Muscle of arm (tissue), 12 donors: Measurements from ENCODE around the gene DLGAP1. TPM values are rescaled to one million over a fixed set of nuclear protein-coding genes. Genes with fewer than 3 reads are reported as not detected.
"Not testable (repeated sequence)": the region's sequence is repeated elsewhere in the genome, so short reads cannot be mapped to it uniquely, and the experiment has no call there.

Source experiments
- DNase-seq: peaks from one replicate; pipeline ENCODE4 v3.0.0-alpha.2; 2013
- polyA plus RNA-seq, 12 donors: library from polyadenylated mRNA; unstranded; fragments of 120-200 nt; gene quantifications; one replicate each; pipeline ENCODE4 v1.2.1, GENCODE V29; 2013; ENCODE audit not compliant: insufficient read length in 12 of 12

DLGAP1 gene
- polyA plus RNA-seq, 12 donors, result 1.4 to 3.5 (median 2.5) TPM; not detected in 2

DNA sequence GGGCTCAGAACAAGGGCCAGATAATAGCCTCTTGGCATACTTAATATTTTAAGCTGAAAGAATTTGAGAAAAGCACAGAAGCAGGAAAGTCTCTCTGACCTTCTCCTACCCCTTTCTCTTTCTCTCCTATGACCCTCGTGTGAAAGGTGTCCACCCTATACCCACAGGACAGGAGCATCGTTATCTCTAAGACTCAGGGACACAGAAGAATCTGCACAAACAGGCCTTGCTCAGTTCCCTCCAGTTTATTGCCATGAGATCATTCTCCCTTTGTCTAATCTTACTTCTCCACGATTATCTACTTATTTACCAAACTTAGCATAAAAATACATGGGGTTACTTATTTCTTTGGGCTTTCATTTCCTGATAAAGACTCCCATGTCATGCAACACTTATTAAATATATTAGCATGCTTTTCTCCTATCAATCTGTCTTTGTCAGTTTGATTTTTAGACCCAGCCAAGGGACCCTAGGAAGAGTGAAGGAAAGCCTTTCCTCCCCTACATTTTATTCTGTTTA, 370.7 kb downstream of the DLGAP1 start:
- no peak for DNase-seq

DNA sequence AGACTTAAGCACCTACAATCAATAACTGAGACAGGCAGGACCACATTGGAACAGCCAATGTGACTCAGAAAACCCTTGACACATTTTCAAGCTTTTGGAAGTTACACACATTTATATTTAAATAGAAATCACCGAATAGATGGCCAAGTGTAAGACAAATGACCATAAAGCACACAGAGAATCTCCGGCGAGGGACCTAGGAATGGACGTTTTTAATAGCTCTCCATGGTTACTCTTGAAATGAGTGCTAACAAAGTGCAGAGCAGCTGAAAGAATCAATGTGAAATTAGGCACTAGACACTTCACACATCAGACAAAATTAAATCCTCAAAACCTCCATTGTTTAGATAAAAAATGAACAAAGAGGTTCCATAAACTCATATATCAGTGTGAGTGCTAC, 376.9 kb downstream of the DLGAP1 start:
- no peak for DNase-seq

DNA sequence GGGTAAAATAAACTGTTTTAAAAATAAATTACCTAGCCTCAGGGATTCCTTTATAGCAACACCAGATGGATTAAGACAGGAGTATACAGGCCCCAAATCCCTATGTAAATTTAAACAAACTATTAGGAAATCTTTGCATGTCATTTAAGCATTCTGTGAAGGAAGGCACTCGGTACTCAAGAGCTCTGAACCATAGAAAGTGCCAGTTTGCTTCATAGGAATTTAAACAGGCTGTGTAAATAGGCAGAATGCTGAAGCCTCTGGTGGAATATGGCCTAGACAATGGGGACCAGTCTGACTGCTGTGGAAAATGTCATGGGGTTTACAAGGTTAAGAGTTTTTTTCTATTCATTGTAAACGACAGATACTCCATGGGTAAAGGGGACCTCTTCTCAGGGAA, 377.4 kb downstream of the DLGAP1 start:
- DNase-seq, result no peak

DNA sequence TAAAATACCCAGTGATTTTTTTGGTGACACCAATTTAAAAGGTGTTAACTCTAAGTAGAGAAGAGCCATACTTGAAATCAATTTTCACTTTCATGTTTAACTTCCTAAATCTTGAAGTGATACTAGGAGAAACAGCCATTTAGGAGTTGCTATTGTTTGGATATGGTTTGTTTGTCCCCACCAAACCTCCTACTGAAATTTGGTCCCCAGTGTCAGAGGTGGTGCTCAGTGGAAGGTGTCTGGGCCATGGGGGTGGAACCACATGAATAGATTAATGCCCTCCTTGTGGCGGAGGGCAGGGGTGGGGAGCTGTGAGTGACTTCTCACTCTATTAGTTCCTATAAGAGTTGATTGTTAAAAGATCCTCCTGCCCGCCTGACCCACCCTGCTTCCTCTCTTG, 377.9 kb downstream of the DLGAP1 start:
- DNase-seq, result no peak

DNA sequence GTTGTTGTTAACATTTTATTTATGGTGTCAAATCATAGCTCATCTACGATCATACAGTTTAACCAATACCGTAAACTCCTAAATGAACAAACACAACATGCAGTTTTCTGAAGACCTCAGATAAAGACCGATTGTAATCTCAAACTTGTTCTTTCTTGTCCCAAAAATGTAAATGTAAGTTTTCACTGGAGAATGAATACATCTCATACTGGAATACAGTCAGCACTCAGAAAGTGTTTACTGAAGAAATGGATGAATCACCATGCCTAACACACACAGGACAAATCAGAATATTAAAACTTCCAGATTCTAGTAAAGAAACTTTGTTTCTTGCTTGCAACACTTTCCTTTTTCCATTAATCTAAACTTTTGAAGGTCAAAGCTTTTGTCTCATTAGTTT, 380.5 kb downstream of the DLGAP1 start:
- DNase-seq, result no peak

DNA sequence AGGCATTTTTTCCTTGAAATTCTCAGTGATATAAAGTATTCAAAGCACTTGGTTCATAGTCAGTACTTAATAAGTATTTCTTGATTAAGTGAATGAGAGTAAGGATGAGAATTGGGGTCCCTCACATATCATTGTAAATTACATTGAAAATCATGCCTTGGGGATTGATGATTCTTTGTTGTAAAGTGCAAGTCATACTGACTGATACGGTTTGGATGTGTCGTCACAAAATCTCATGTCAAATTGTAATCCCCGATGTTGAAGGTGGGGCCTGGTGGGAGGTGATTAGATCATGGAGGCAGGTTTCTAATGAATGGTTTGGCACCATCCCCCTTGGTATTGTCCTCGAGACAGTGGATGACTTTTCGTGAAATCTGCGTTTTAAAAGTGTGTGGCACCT, 385.9 kb downstream of the DLGAP1 start:
- no peak for DNase-seq

DNA sequence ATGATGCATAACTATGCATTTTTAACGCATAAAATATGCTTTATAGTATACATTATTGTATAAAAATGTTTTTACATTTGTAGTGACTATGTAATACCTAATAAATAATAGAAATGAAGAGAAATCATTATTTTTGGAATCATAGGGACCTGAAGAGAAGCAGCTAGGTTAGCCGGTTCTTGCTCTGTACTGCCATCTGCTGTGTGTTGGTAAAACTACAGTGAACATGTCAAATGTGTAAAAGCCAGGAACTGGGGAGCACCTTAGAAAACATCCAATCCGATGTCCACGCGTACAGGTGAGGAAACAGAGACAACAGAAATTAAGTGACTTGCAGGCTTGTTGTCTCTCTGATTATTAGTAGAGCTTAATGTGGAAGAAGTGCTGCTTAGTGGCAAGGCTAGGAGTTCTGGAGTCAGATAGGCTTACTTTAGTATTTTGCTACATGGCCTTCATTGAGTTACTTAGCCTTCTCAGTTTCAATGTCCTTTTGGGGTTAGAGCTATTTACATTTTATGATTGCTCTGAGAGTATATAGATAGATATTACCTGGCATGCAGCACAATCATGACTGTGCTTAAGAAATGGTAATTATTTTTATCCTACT, 386.5 kb downstream of the DLGAP1 start:
- DNase-seq, result peak; percentile 48

DNA sequence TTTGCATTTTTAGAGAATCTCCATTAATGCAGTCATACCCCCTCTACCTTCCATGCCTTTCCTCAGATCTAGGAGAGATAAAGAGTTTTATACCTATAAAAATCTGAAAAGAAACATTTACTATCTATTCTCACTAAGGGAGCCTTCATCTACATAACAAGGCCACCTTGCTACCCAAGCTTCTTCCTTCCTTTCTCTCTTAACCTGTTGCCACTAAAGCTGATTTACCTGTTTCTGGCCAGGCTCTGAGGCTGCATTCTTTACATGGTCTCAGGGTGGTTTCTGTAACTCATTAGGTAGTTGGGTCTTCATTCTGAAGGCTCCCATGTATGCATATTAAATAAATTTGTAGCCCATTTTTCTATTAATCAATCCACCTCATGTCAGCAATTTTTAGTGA, 391.6 kb downstream of the DLGAP1 start:
- no peak for DNase-seq

DNA sequence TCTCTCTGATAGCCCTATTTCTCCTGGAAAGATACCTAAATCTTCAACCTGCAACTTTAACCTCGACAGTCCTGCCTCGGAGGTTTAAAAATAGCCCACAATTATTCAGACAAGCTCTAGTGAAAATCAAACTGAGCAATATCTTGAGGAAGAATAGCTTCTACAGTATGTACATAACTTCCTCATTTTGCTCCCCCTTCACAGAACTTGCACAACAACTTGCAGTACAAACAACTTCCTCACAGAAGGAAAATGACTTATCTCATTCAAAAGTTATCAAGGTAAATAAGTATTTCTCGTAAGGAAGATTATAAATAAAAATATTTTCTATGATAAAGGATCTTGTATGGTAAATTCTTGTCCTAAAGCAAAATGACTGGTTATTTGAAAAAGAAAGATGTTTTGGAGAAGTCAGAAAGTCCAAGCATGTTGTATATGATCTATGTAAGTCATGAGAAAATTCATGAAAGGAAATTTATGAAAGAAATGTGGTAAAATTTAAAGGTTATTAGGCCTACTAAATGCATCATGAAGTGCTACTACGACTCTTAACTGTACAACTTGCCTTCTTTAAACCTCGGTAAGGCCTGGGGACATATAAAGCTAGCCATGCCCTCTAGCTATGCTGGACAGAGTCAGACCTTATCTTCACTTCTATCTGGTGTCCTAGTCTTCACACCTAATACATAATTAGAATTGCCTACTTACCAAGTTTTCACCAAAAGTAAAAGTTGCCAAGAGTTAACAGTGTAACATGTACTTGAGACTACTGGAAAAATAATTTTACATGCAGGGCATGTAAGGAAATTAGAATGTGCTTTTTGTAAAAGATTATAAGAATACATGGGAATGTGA, 394.5 kb downstream of the DLGAP1 start:
- DNase-seq, result no peak

DNA sequence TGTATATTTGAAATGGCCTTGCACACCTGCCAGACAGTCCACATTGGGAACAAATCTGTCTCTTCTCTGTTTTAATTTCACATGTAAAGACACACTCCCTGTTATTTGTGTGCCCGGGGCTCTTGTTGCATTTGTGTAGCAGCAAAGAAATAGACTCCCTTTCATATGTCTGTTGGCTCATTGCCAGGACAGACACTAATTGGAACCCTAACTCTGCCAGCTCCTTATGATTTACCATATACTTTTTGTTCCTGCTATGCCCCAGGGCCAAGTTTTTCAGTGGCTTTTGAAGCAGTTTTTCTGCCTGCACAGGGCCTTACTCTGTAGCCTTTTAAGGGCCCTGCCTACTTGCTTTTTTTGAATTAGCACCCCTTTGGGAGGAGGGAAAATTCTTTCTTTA, 396.9 kb downstream of the DLGAP1 start:
- no peak for DNase-seq

DNA sequence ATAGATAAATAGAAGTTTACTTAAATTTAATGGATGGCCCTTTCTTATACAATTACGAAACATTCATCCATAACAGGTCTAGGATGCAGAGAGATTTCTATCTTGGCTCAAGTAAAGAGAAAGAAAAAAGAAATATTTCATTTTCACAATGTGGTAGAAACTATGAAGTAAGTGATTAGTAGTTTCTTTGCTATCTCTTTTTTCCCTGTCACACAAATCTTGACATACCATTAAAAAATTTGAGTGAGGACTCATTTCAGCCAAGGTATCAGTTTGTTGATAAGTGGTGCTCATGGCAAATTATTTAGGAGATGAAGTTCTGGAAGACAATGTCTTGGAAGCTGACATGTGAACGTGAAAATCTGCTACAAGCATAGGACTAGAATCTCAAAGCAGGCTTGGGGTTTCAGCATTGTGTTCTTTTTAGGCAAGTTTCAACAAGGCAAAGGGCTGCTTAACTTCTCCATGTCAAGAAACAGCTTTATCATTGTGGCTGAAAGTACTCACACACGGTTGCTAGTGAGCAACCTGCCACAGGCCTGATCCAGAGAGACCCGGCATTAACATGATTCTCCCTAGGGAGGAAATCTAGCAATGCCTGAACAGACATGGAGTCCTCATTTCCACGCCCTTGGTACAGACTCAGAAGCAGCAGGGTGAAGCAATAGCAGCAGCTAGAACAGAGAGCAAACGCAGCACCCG, 414.6 kb downstream of the DLGAP1 start:
- no peak for DNase-seq

DNA sequence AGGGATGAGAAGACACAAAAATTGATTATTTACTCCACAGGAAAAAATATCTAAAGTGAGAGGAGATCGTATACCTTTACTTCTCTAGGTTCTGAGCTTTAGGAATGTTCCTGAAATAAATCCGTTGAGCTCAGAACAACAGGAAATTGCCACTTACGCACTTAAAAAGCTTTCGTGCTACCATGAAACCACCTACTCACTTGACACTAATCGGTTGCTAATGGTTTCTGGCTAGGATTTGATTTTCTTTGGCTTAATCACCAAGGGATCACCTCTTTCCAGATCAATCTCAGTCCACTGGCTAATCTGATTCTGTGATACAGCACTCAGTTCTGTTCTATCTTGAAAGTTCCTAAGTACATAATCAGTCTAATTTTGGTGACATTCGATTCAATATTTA, 419.6 kb downstream of the DLGAP1 start:
- no peak for DNase-seq

DNA sequence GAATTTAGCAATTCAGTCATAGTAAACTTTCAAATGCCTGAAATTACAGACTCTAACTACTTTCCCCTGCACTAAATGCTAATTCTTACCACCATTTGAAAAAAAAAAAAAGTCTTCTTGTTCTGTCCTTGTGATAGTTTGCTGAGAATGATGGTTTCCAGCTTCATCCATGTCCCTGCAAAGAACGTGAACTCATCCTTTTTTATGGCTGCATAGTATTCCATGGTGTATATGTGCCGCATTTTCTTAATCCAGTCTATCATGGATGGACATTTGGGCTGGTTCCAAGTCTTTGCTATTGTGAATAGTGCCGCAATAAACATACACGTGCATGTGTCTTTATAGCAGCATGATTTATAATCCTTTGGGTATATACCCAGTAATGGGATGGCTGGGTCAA, 420.3 kb downstream of the DLGAP1 start:
- not testable (repeated sequence) for DNase-seq

DNA sequence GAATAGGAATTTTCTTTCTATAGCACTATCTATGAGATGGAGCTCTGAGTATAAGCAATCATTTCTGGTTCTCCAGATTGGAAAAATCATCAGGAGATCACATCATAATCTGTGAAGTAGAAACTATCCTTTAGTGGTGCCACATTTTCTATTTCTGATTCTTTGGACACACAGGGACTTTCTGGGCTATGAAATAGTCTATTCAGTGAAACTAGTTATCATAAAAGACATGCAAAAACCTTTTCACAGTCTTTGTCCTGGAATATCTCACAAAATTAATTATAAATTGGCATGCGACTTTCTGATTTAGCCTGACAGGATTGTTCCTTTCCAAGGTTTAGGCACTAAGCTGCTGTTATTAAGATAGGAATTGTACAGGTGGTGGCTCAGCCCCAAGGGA, 428.6 kb downstream of the DLGAP1 start:
- no peak for DNase-seq

DNA sequence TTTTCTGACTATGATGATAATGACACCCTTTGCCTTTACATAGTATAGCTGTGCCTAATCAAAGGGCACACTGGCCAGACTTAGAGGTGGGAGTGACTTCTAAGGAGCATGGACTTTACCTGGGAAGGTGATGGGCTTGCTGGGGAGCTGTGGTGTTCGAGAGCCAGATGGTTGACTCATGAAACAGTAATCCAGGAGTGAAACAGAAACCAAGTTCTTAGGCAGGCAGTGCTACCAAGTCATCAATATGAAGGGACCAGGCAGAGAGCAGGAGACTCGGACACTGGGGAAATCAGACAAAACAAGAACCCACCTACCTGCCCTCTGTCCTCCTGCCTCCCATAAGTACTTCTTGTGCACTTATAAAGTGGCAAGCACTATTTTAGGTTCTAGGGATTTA, 430.4 kb downstream of the DLGAP1 start:
- DNase-seq, result no peak

DNA sequence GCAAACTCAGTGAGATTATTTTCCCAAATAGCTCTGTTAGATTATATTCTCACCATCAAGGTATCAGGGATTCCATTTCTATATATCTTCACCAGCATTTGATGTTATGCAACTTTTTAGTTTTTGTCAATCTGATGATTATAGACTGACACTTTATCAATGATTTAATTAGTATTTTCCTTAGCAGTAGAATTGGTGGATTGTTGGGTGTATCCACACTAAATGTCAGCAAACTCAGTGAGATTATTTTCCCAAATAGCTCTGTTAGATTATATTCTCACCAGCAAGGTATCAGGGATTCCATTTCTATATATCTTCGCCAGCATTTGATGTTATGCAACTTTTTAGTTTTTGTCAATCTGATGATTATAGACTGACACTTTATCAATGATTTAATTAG, 432.4 kb downstream of the DLGAP1 start:
- not testable (repeated sequence) for DNase-seq

DNA sequence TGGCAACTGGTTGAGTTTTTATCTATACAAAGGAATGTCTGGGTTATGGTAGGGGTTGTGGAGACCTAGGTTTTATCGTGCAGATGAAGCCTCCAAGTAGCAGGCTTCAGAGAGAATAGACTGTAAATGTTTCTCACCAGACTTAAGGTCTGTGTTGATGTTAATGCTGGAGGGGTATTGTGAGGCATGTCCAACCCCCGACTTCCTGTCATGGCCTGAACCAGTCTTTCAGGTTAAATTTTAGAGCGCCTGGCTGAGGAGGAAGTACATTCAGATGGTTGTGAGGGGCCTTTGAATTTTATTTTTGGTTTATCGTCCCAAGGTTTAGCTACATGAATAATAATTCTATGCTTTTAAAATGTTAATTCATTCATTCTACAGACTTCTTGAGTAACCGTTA, 435.1 kb downstream of the DLGAP1 start:
- DNase-seq, result no peak

DNA sequence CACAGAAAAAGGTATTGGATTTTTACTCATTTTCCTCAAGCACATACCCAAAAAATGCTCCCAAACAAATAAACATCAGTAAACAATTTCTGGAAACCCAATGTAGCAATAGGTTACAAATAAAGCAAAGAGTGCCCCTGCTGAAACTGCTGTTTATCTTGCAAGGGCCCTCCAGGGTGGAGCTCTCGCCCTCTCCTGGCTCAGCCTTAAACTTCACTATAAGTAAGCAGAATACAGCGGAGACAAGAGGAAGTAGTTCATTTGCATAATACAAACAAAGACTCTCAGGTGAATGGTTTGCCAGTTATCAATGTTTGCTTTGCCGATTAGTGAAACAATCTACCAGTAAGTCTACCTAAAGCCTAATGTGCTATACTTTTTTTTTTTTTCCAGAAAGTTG, 437.6 kb downstream of the DLGAP1 start:
- no peak for DNase-seq

DNA sequence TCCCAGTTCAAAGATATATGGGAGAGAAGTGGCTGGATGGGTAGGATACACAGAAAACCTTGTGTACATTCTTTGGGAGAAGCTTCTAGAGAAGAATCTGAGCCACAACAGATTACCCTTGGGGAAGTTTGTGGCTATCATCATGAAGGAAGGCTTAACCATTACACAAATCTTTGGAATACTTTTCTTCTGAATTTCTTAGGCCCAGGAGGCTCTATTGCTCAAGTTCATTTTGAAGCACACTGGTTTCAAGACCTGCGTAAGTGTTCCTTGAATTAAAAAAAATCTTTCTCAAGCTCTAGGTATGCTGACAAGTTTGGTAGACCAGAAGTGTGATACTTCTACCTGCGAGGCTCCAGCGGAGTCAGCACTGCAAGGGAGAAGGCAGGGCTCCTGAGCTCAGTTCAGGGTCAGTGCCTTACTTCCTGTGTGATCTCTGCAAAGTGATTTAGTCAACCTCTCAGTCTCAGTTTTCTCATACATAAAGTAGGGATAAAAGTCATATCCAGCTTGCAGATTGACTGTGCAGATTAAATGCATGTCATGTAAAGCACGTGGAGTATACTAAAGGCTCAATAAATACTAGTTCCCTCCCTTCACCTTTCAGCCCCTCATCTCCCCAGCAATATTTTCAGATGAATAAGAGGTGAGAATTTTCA, 438.6 kb downstream of the DLGAP1 start:
- no peak for DNase-seq

DNA sequence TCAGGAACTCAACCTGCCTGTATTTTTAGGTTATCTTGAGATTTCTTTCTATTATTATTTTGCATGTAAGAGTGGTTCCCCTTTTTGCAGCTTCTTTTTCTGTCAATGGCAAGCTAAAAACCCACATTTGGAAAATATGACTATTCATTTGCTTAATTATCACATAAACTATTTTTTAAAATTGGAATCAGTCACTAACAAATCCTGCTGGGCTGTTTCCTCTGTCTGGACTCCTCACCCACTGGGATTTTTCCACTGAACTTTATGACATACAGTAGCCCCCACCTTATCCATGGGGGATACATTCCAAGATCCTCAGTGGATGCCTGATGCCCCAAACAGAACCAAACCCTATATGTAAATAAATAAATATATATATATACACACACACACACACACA, 447.3 kb downstream of the DLGAP1 start:
- DNase-seq, result no peak

DNA sequence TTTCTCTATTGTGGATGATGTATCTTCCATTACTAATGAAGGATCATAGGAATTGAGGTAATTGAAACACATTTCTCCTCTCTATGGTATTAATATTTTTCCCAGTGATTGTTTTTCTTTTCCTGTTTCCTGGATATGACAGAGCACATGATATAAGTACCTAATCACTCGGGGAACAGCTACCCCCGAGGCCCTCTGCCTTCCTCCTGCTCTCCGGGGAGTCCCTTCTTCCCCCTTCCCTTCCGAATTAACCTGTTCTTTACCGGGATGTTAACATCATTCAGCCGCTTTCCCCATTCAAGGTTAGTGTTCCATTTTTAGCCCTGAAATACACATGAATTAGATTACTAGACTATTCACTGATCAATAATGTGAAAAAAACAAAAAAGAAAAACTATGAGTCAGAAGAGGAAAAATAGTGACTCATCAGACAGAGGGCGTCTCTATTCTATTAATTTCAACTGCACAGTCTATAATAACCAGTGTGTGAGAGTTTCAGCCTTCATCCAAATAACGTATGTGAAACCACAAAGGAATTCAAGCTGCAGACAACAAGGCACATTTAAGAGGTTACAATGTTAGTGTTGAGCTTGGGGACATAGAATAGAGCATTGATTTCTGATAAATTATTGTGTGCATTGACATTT, 450.8 kb downstream of the DLGAP1 start:
- no peak for DNase-seq
